ENCODE measurements around the gene RASGRP2. TPM values are rescaled to one million over a fixed set of nuclear protein-coding genes. Genes with fewer than 3 reads are reported as not detected.

RASGRP2 gene
- total and polyA plus RNA-seq, 2 donors (not counting 3 experiments of a cell fraction or from before 2014, with no cell fraction given), result 1.2 to 2.3 TPM

DNA sequence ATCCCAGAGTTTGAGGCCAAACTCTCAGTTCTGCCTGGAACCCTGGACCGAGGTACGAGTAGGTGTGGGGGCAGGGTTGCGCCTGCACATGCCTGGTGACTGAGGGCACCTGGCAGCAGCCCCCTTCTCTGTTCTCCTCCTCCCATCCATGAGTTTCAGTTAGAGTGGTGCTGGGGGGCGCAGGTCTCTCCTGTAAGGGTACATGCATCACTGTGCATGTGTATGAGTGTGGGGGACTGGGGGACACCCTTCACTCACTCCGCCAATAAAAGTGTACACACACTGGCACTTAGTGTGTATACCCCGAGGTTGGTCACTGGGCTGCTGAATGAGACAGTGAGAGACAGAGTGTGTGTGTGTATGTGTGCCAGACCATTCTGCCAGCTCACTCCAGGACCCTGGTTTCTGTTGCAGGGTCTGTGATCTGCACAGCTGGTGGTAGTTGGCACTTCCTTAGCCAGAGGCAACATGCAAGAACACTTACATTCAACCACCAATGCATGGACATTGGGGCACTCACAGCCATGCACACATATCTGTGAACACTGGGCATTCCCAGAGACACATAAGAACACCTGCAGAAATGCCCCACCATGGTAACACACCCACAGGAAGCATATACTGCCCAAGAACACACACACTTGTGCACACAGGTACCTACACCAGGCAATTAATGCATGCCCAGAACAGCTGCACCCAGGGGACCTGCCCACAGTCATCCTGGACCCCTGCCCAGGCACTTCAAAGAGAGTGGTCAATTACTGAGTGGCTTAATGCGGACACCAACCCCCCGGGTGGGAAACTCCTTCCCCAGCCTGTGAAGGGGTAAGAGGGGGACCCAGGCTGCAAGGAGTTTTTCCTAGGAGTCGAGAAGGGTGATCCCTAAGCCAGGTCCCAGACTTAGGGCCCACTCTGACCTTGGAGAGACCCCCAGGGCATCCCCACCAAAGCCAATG lies 19.8 kb downstream of the RASGRP2 start:
- H4K20me1 ChIP-seq (replicated peaks; ENCODE audit: control insufficient read depth, extremely low read depth, insufficient read depth, low read length), result no peaks in the 10 kb centered on the region
- no peak for FAIRE-seq
- H3K4me3 ChIP-seq (replicated peaks in 1 of 3; ENCODE audit: insufficient read depth in 1 of 3, low read depth in 1 of 3, low read length in 3 of 3), result no peak overlapping the region
- H3K9me3 ChIP-seq (replicated peaks; ENCODE audit: control insufficient read depth, insufficient read depth, low read length), result no peaks in the 10 kb centered on the region
- no peaks in the 10 kb centered on the region for H3K4me1 ChIP-seq (ENCODE audit: control insufficient read depth, extremely low read depth, insufficient read depth, low read length)
- BruUV-seq (replicated peaks), result no TSS peak
- POLR2A ChIA-PET, result no interaction called here
- CTCF ChIA-PET, result no interaction called here
- dilution Hi-C loops (cut with MboI; ENCODE audit: extremely low pct_ligation_motif_present, low sequenced_read_pairs) (no loop called here), intact Hi-C loops (cut with micrococcal nuclease) (loop anchor here (1.0 kb wide), 2 partner anchors 36 to 275 kb away; no protein-coding TSS in a partner anchor)
- TF ChIP-seq FOS (IDR thresholded peaks at IDR 0.05; ENCODE audit: borderline replicate concordance, insufficient read depth, low read length) (no peak), POLR2AphosphoS5 (IDR thresholded peaks at IDR 0.05; ENCODE audit: insufficient read depth, low read depth, low read length) (no peak), MYC (IDR thresholded peaks at IDR 0.05; ENCODE audit: low read depth, low read length) (no peak), EZH2 (IDR thresholded peaks at IDR 0.05; ENCODE audit: borderline replicate concordance, low read depth, low read length, severe bottlenecking) (no peak), JUN (IDR thresholded peaks at IDR 0.05; ENCODE audit: borderline replicate concordance, insufficient read depth, insufficient read length, low read depth) (no peak), POLR2A (IDR thresholded peaks at IDR 0.05; ENCODE audit: low read depth, low read length) (no peak), GATA2 (IDR thresholded peaks at IDR 0.05; ENCODE audit: insufficient read depth, insufficient read length, low read depth, low read length) (no peak)
- TF ChIP-seq, protein P1, sequence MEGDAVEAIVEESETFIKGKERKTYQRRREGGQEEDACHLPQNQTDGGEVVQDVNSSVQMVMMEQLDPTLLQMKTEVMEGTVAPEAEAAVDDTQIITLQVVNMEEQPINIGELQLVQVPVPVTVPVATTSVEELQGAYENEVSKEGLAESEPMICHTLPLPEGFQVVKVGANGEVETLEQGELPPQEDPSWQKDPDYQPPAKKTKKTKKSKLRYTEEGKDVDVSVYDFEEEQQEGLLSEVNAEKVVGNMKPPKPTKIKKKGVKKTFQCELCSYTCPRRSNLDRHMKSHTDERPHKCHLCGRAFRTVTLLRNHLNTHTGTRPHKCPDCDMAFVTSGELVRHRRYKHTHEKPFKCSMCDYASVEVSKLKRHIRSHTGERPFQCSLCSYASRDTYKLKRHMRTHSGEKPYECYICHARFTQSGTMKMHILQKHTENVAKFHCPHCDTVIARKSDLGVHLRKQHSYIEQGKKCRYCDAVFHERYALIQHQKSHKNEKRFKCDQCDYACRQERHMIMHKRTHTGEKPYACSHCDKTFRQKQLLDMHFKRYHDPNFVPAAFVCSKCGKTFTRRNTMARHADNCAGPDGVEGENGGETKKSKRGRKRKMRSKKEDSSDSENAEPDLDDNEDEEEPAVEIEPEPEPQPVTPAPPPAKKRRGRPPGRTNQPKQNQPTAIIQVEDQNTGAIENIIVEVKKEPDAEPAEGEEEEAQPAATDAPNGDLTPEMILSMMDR (IDR thresholded peaks at IDR 0.05; ENCODE audit: extremely low read depth in 1 of 2, insufficient read depth in 1 of 2, low read depth in 1 of 2, low read length in 2 of 2), result no peak
- TF ChIP-seq, protein P2, sequence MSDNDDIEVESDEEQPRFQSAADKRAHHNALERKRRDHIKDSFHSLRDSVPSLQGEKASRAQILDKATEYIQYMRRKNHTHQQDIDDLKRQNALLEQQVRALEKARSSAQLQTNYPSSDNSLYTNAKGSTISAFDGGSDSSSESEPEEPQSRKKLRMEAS (IDR thresholded peaks at IDR 0.05; ENCODE audit: insufficient read depth, insufficient read length), result no peak
- H3K4me2 ChIP-seq (ENCODE audit: insufficient read depth, low read length), result no peak overlapping the region
- no peak overlapping the region for H2AFZ ChIP-seq (ENCODE audit: low read depth, low read length)
- H3K9me1 ChIP-seq (replicated peaks; ENCODE audit: control insufficient read depth, extremely low read depth, insufficient read depth, low read length), result no peaks in the 10 kb centered on the region
- H3K9ac ChIP-seq (replicated peaks; ENCODE audit: extremely low read depth, insufficient read depth, low read length), result no peak overlapping the region
- DNase-seq (ENCODE audit: low read depth, low spot score), result no peak
- H3K27me3 ChIP-seq (ENCODE audit: control insufficient read depth in 2 of 2, insufficient read depth in 2 of 2, low read length in 2 of 2), result peaks cover 14 to 15% of the 10 kb centered on the region in 2 experiments
- H3K27ac ChIP-seq (ENCODE audit: insufficient read depth, low read depth, low read length), result no peak overlapping the region
- no peaks in the 10 kb centered on the region for H3K79me2 ChIP-seq (ENCODE audit: control insufficient read depth, insufficient read depth, low read length)
- H3K36me3 ChIP-seq (ENCODE audit: control insufficient read depth in 2 of 2, extremely low read depth in 1 of 2, insufficient read depth in 2 of 2, low read length in 2 of 2), result no peaks in the 10 kb centered on the region
